Mucosa of descending colon (tissue), 3 donors: ENCODE data around the gene CC2D2B. TPM values are rescaled to one million over a fixed set of nuclear protein-coding genes. Genes with fewer than 3 reads are reported as not detected.

Experiments used
- ATAC-seq: fragments of 200-7000 bp; cut with Tn5 transposase; one replicate; pipeline ENCODE4 v1.9.1; 2020; ENCODE audit warnings: mild to moderate bottlenecking, moderate library complexity
- DNase-seq, 3 donors: peaks; one replicate each; pipeline ENCODE4 v3.0.0-alpha.2; 2020
- H3K36me3 ChIP-seq: fragments of 200-600 bp; one replicate; pipeline ENCODE4 v1.8.0; 2021; ENCODE audit warnings: low read depth, mild to moderate bottlenecking
- H3K4me1 ChIP-seq: fragments of 200-600 bp; one replicate; pipeline ENCODE4 v1.8.0; 2021; ENCODE audit warnings: low read depth, mild to moderate bottlenecking
- H3K4me3 ChIP-seq: fragments of 200-600 bp; one replicate; pipeline ENCODE4 v1.8.0; 2021; ENCODE audit warnings: mild to moderate bottlenecking
- H3K9me3 ChIP-seq: fragments of 200-600 bp; one replicate; pipeline ENCODE4 v1.8.0; 2021; ENCODE audit warnings: mild to moderate bottlenecking
- intact Hi-C, 2 donors: fragments of 100-400 bp; cut with DNase I in 1 of 2; cut with micrococcal nuclease in 1 of 2; formaldehyde crosslinking; loops; one replicate each; pipeline versions ENCODE4 v1.11.0 to v1.11.1; 2022; cut with DNase I, micrococcal nuclease
- long read RNA-seq, 2 donors: library from polyadenylated mRNA; unstranded; transcript quantifications; one replicate each; pipeline ENCODE4 v2.0.0, GENCODE V29; 2019 to 2021
- total RNA-seq, 3 donors: library from RNA; stranded (reverse); fragmentation: NEBNext Ultra II Directional in 2 of 3; extraction: Animal tissue kit (Norgen Biotek cat#: 25700) in 2 of 3; gene quantifications; one replicate each; pipeline versions ENCODE4 v1.2.1 to v1.2.4, GENCODE V29; 2021 to 2023
- TF ChIP-seq, protein P1 (sequence below): fragments of 200-600 bp; IDR thresholded peaks from one replicate; pipeline ENCODE4 v1.8.0; 2022; ENCODE audit warnings: antibody characterized with exemption, mild to moderate bottlenecking
- donor health status: DM: no; HTN: no; CAD: no; lungs with moderate emphysema.
- donor health status: DM: no; HTN: no; CAD: no.
- donor health status: DM: no; HTN: yes; CAD: no.

CC2D2B gene
- total RNA-seq = 1 to 10 TPM in 1 of 3 donors, under 1 TPM in 2; 0.41 to 1.7 (median 0.75) TPM
- long read RNA-seq, donor 1 = 0 reads
- long read RNA-seq, donor 2 = 0 reads

GRCh38 chr10:95907456-95908253, at the start of gene CC2D2B:
Gene CC2D2B (plus strand): TSS chr10:95907975. CDS start chr10:95911324, 3,349 bp downstream.
- peak; percentile 96 for ATAC-seq
- peak within 1 kb of the TSS; percentile 39 for H3K4me3 ChIP-seq

DNA sequence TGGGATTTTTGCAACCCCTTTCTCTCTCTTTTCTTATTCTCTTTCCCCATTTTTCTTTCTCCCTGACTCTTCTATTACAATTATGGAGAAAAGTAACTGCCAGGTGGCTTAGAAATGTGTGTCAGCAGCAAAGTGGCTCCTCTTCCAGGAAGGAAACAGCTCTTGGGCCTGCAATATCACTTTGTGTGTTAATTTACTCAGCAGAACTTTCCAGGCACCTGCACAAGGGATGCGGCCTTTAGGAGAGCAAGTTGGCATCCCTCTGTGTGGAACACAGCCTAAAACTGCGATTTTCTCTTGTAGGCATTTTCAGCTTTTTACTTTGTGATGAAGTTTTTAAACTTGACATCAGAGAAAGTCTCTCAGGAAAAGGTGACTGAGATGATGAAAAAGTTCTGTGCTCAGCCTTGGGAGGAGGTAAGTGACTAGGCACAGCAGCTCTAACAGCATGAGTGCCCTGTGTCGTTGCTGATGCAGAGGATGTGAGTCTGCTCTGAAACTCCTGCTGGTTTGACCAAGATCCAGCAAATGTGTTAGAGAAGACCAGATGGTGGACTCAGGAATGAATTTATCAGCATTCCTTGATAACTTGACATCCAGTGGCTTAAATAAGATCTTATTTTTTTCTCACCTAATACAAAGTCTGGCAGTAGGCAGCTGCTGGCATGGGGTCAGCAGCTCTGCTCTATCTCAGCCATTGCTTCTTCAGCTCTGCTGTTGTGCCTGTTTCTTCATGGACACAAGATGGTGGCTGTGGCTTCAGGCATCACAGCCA, 47.4 kb upstream of the CC2D2B start:
- Histone ChIP-seq H3K4me1 (no peaks in the 10 kb centered on the region), H3K9me3 (no peaks in the 10 kb centered on the region), H3K36me3 (no peaks in the 10 kb centered on the region), H3K4me3 (no peak overlapping the region)
- TF ChIP-seq, protein P1, sequence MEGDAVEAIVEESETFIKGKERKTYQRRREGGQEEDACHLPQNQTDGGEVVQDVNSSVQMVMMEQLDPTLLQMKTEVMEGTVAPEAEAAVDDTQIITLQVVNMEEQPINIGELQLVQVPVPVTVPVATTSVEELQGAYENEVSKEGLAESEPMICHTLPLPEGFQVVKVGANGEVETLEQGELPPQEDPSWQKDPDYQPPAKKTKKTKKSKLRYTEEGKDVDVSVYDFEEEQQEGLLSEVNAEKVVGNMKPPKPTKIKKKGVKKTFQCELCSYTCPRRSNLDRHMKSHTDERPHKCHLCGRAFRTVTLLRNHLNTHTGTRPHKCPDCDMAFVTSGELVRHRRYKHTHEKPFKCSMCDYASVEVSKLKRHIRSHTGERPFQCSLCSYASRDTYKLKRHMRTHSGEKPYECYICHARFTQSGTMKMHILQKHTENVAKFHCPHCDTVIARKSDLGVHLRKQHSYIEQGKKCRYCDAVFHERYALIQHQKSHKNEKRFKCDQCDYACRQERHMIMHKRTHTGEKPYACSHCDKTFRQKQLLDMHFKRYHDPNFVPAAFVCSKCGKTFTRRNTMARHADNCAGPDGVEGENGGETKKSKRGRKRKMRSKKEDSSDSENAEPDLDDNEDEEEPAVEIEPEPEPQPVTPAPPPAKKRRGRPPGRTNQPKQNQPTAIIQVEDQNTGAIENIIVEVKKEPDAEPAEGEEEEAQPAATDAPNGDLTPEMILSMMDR = no peak
- DNase-seq (no peak), ATAC-seq (no peak)
- intact Hi-C loops = no loop called here

More at GRCh38 chr10:95907456-95908253, at the start of gene CC2D2B:
- TF ChIP-seq, protein P1 = no peak
- H3K4me1 ChIP-seq = no peaks in the 10 kb centered on the region
- intact Hi-C loops = no loop called here
- H3K9me3 ChIP-seq = no peaks in the 10 kb centered on the region
- DNase-seq = peak; percentile 85
- no peaks in the 10 kb centered on the region for H3K36me3 ChIP-seq

- TF ChIP-seq, protein P1 = no peak
- no peak for ATAC-seq
- no peak for DNase-seq
Observed at GRCh38 chr10:95861386-95861785, 46.4 kb upstream of the CC2D2B start.

DNA sequence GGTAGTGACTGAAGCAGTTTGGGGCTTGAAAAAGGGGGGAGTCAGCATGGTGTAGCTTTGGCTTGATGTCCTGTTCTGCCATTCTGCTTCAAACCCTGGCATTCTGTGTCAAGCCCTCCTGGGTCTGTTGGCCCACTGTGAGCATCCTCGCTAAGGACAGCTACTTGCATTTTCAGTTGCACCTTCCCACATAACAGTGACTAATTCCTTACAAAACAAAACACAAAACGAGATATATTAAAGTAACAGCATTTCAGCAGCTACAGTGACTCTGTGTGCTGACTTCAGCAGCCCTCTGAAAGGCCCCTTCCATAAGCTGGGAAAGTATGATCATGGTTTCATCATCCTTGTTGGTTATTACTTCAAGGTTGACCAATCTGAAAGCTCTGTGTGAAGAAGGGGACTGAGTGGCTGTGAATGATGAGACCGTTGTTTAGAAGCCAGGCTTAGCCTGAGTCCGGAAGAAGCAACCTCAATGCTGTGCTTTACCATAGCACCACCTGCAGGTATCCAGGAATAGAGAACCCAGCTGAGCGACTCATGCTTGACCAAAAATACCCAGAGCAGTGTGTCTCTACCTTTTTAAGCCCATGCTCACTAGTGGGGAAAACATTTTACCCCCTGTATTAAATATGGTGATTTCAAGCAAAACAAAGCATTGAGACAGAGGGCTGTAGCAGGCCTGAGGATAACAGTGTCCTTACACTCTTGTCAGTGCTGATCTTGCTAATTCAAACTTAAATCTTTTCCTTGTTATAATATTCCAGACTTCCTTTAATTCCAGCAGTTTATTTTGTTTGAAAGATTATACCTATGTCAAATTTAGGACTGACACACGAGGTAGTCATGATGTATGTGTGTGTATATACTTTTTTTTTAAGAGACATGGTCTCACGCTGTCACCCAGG, 42.6 kb upstream of the CC2D2B start:
- peak in 1 of 3 donors; percentile 35 for DNase-seq
- intact Hi-C loops = no loop called here
- H3K4me1 ChIP-seq = peaks cover 7% of the 10 kb centered on the region
- TF ChIP-seq, protein P1 = no peak
- H3K36me3 ChIP-seq = no peaks in the 10 kb centered on the region
- no peaks in the 10 kb centered on the region for H3K9me3 ChIP-seq
- peak; percentile 80 for ATAC-seq
- no peak overlapping the region for H3K4me3 ChIP-seq

More at GRCh38 chr10:95861386-95861785, 46.4 kb upstream of the CC2D2B start:
- no peaks in the 10 kb centered on the region for H3K36me3 ChIP-seq
- intact Hi-C loops = no loop called here
- no peak overlapping the region for H3K4me3 ChIP-seq
- H3K4me1 ChIP-seq = peaks cover 4% of the 10 kb centered on the region
- H3K9me3 ChIP-seq = no peaks in the 10 kb centered on the region
